NCI-H1092 (cell line): ENCODE measurements around the gene PSMD11.

ENCODE experiments used
- DNase-seq: peaks from one replicate; lab custom pipeline; 2025; lab: John Stamatoyannopoulos, UW

Gene PSMD11

DNA sequence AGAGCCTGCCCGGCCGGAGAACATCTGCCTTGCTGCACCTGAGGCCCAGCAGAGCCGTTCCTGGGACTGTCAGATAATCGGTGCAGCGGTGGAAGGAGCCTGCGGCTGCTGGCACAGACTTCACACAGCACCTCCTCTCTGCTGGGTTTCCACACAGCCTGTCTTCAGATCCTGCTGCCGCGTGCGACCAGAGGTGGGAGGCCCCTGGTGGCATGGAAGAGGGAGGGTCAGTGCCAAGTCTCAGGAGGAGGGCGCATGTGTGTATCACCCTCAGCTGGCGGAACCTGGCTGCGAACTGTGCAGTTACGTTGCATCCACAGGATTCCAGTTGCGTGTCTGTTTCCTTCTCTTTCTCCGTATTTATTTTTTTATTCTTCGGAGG is 45.8 kb downstream of the PSMD11 start:
- DNase-seq, result peak; percentile 55

DNA sequence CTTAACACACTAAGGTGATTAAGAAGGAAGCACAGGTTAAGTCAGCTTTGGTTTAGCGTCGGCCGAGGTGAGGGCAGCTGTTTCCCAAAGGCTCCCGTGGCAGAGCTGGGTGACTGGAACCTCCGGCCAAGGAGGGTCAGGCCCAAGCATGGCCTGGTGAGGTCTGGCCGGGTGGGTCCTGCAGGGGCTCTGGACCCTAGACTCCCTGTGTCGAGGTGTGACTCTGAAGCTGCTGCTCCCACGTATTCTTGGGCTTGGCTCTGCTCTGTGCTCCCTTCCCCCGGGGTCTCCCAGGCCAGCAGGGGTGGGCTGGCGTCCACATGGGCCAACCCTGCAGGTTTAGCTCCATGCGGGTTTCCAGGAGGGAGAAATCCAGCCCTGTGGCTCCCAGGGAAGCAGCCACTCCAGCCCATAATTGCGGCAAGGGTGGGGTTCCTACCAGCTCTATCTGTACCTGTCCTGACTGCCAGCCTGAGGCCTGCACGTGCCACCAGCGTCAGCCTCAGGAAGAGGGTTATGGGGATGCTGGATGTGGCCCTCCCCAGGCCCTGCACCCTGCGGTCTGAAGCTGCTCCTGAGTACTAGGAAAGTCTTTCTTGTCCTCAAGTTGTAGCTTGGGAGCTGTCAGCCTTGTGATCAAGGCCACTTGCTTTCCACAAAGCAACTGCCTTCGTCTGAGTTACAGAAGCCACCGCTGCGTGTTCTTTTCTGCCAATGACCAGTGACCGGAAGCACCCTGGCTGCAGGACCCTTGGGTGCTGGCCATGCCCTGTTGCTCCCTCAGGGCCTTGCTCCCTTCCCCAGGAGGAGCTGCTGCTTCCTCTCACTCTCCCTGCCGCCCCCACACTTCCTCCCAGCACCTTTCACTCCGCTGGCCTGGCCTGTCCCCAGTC is 47.3 kb downstream of the PSMD11 start:
- DNase-seq, result no peak

DNA sequence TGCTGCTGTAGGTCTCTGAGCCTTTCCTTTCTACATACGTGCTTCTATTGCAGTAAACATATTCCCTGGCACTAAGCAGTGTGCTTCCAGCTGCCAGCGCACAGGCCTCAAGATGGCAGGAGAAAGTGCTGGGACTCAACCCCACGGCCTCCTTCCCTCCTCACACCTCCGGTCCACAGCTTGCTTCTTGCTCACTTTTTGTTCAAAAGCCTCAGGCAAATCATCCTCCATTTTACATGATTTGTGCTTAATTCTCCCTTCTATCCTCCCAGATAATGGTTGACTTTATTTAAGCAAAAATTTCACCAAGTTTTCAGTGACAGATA is 47.9 kb downstream of the PSMD11 start:
- DNase-seq, result no peak

DNA sequence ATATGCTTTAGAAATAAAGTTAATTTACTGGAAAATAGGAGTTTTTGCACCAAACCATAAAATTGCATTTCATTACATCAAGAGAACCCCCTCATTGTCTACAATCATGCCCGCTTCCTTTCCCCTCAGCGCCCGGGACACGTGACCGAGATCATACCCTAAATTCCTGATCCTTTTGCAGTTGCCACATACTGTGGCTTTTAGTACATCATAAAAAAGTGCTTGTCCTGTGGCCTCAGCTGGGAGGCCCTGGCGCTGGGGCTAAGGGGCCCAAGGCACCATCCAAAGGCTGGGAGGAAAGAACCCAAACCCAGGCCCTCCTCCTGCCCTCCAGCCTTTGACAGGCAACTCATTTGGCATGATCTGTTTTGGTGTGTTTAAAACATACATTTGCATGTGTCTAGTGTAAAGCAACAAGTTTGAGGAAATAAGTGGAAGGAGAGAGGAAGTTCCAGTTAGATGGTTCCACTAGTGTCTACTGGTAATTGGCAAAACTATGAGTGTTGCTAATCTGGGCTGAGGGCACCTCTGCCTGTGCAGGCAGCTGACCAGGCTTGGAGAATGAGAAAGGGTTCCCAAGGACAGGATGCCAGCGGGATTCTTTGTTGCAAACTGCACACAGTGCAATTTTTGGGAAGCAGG is 48.5 kb downstream of the PSMD11 start:
- no peak for DNase-seq

DNA sequence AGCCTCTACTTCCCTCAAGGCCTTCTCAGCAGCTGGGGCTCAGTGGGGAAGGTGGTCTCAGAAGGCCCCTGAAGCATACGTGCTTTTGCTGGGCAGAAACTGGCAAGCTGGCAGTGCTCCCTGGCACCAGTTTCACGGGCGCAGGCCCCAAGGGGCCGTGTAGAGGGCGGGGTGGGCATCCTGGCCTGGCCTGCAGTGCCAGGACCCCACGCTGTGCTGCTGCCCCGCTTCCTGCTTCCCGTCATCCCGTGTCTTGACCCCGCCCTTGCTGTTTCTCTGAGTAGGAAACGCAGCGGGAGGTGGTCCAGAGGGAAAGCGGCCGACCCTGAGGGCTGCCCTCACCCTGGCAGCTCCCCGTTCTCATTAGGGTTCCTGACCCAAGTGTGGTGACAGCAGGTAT is 49.3 kb downstream of the PSMD11 start:
- DNase-seq, result no peak

DNA sequence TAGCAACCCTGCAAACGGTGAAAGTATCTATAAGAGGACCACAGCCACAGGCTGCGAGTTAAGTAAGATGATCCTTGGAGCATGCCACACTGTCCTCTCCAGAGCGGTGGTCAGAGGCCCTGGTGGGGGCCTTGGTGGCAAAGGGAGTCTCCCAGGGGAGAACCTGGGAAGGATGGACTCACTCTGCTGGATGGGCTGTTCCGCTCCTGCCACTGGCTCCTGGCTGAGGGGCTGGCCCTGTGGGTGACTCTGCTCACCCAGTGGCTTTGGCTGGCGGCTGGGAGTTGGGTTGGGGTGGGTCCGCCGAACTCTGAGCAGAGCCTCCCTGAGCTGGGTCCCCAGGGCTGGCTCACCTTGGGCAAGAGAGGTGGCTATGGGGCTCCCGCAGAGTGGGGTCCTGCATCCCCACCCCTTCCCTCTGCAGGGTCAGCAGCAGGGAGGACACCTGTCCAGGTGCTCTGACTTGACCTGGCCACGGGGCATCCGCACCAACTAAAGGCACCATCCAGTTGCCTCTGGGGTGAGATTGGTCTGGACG is 49.7 kb downstream of the PSMD11 start:
- no peak for DNase-seq

GRCh38 chr17:32494621-32495358 is 50.5 kb downstream of the PSMD11 start:
- DNase-seq, result peak; percentile 79

- DNase-seq, result no peak
Measured at GRCh38 chr17:32495359-32496231, 51.3 kb downstream of the PSMD11 start.

- DNase-seq, result no peak
Measured at GRCh38 chr17:32496395-32497073, 52.2 kb downstream of the PSMD11 start.

- DNase-seq, result no peak
Measured at GRCh38 chr17:32497431-32498205, 53.3 kb downstream of the PSMD11 start.

DNA sequence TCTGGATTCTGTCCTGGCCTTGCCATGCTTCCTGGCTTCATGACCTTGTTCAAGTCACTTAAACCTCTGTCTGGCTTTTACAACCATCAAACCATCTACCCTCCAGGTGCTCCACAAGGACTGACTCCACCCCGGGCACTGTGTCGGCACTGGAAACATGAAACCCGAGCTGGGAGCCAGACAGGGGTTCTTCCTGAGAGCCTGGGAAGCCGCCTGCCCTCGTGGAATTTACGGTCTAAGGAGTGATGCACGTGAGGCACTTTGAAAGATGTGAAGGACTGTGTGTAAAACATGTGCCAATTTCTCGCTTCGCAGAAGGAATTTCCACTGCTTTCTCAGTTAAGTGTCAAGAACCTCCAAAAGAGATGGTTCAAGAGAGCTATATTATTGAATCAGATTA is 54.1 kb downstream of the PSMD11 start:
- DNase-seq, result peak; percentile 22

DNA sequence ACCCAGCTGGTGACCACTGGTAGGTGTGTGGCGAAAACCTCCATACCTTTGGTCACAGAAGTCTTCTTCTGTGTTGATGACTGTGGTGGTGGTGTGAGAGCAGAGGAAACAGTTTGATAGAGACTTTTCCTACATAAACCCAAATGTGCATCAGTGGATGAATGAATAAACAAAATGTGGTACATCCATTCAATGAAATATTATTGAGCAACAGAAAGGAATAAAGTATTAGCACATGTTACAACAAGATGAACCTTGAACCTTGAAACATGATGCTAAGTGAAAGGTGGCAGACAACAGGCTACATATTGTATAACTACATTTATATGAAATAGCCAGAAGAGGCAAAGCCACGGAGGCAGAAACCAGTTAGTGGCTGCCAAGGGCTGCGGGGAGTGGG is 57.7 kb downstream of the PSMD11 start:
- no peak for DNase-seq

DNA sequence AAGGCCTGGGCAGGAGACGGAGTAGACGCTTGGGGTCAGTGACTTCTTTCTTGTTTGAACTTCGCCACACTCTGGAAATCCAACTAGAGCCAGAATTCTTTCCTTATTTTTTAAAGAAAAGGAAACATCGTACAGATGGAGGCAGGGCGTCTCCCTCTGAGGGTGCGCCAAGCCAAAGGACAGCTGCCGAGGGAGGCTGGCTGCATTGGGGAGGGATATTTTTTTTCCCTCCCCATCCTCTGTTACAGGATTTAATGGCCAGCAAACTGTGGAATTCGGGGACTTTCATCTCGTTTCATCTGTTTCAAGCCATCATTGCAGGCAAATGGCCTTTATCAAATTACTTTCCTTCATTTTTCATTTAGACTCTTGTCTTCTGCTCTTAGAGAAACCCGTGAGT is 58.4 kb downstream of the PSMD11 start:
- no peak for DNase-seq

GRCh38 chr17:32503251-32504165 is 59.2 kb downstream of the PSMD11 start:
- DNase-seq, result no peak

DNA sequence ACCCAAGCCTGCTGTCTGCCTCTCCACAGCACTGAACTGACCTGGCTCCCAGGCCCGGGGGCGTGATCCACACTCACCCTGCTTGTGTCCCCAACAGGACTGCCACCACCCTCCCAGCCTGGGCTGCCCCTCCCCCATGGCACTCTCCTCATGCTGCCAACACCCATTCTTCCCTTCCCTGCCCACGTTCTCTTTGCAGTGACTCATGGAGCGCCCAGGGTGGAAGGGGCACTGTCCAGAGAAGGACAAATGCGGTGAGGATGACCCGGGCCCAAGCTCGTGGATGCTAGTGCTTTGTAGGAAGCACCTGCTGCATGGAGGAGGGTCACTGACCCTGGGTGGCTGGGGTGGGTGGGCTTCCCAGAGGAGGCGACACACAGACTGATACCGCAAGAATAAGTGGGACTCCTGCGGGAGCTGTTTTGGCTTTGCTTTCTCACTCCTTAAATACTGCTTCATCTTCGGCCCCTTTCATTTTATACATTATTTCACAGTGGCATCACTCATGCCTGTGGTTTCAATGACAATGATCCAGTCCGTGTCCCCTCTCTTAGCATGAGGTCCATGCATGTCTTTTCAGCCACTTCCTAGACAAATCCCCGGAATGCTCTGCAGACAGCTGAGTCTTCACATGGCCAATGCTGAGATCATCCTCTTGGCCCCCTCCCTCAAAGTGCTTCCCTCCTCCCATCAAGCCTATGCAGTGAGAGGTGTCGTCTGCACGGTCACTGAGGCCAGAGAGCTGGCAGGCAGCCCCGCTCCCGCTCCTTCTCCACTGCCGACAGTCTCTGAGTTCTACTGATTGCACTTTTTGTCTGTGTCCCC is 60.1 kb downstream of the PSMD11 start:
- no peak for DNase-seq

- DNase-seq, result no peak
Measured at GRCh38 chr17:32508926-32509325, 64.6 kb downstream of the PSMD11 start.

- no peak for DNase-seq
Measured at GRCh38 chr17:32510466-32510865, 66.2 kb downstream of the PSMD11 start.

GRCh38 chr17:32512328-32512727 is 68.0 kb downstream of the PSMD11 start:
- DNase-seq, result no peak
